PC-9 (cell line): ENCODE data around the gene RNF152.

Experiments
- CTCF ChIP-seq: fragments of 200-600 bp; sonication (generic); conservative IDR thresholded peaks from 2 replicates; pipeline ENCODE4 v1.6.1; 2017; ENCODE audit warnings: mixed run types, antibody characterized with exemption, mild to moderate bottlenecking, moderate library complexity
- EZH2 ChIP-seq: fragments of 200-600 bp; sonication (generic); IDR thresholded peaks from 2 replicates; pipeline ENCODE4 v1.8.0; 2017; ENCODE audit warnings: antibody characterized with exemption, low read depth

- TF ChIP-seq CTCF = no peak
- TF ChIP-seq EZH2 = no peak
These were observed 118.0 kb downstream of the RNF152 start for GRCh38 chr18:61774846-61775245.
